GM23338 (cell line): ENCODE results near the gene R3HDM4.

Source experiments
- EZH2 ChIP-seq: fragments of 200-600 bp; sonication (generic); IDR thresholded peaks from one replicate; pipeline ENCODE4 v1.8.0; 2017; ENCODE audit warnings: antibody characterized with exemption, mild to moderate bottlenecking, low read depth; ENCODE audit not compliant: unreplicated experiment
- EZH2phosphoT487 ChIP-seq: fragments of 200-600 bp; sonication (generic); IDR thresholded peaks from one replicate; pipeline ENCODE4 v1.8.1; 2018; ENCODE audit warnings: antibody characterized with exemption; ENCODE audit not compliant: unreplicated experiment
- NANOG ChIP-seq: IDR thresholded peaks from 2 replicates; pipeline ENCODE4 v1.6.1; 2016; ENCODE audit warnings: antibody characterized with exemption, borderline replicate concordance
- POLR2AphosphoS5 ChIP-seq: IDR thresholded peaks from 2 replicates; pipeline ENCODE4 v1.6.1; 2016; ENCODE audit warnings: antibody characterized with exemption, low read depth
- STAT1 ChIP-seq: IDR thresholded peaks from one replicate; pipeline ENCODE4 v1.6.1; 2016; ENCODE audit warnings: antibody characterized with exemption; ENCODE audit not compliant: unreplicated experiment
- TF ChIP-seq, protein P1 (sequence below), 2 experiments: fragments of 200-600 bp in 1 of 2; sonication (generic) in 1 of 2; conservative IDR thresholded peaks; 2 replicates each; pipeline versions ENCODE4 v1.5.1 to v1.6.1; 2016 to 2017; ENCODE audit warnings: antibody characterized with exemption in 2 of 2, low read depth in 2 of 2, mild to moderate bottlenecking in 2 of 2, moderate library complexity in 1 of 2
- TF ChIP-seq, protein P2 (sequence below): IDR thresholded peaks from one replicate; pipeline ENCODE4 v1.6.1; 2018; ENCODE audit warnings: antibody characterized with exemption; ENCODE audit not compliant: unreplicated experiment

GRCh38 chr19:867855-868457, 45.1 kb downstream of the R3HDM4 start:
- TF ChIP-seq, protein P1, sequence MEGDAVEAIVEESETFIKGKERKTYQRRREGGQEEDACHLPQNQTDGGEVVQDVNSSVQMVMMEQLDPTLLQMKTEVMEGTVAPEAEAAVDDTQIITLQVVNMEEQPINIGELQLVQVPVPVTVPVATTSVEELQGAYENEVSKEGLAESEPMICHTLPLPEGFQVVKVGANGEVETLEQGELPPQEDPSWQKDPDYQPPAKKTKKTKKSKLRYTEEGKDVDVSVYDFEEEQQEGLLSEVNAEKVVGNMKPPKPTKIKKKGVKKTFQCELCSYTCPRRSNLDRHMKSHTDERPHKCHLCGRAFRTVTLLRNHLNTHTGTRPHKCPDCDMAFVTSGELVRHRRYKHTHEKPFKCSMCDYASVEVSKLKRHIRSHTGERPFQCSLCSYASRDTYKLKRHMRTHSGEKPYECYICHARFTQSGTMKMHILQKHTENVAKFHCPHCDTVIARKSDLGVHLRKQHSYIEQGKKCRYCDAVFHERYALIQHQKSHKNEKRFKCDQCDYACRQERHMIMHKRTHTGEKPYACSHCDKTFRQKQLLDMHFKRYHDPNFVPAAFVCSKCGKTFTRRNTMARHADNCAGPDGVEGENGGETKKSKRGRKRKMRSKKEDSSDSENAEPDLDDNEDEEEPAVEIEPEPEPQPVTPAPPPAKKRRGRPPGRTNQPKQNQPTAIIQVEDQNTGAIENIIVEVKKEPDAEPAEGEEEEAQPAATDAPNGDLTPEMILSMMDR (conservative IDR thresholded peaks at IDR 0.05; ENCODE audit: low read depth in 2 of 2) = no peak
- TF ChIP-seq EZH2 (no peak), EZH2phosphoT487 (no peak), NANOG (no peak), POLR2AphosphoS5 (no peak), STAT1 (no peak)
- TF ChIP-seq, protein P2, sequence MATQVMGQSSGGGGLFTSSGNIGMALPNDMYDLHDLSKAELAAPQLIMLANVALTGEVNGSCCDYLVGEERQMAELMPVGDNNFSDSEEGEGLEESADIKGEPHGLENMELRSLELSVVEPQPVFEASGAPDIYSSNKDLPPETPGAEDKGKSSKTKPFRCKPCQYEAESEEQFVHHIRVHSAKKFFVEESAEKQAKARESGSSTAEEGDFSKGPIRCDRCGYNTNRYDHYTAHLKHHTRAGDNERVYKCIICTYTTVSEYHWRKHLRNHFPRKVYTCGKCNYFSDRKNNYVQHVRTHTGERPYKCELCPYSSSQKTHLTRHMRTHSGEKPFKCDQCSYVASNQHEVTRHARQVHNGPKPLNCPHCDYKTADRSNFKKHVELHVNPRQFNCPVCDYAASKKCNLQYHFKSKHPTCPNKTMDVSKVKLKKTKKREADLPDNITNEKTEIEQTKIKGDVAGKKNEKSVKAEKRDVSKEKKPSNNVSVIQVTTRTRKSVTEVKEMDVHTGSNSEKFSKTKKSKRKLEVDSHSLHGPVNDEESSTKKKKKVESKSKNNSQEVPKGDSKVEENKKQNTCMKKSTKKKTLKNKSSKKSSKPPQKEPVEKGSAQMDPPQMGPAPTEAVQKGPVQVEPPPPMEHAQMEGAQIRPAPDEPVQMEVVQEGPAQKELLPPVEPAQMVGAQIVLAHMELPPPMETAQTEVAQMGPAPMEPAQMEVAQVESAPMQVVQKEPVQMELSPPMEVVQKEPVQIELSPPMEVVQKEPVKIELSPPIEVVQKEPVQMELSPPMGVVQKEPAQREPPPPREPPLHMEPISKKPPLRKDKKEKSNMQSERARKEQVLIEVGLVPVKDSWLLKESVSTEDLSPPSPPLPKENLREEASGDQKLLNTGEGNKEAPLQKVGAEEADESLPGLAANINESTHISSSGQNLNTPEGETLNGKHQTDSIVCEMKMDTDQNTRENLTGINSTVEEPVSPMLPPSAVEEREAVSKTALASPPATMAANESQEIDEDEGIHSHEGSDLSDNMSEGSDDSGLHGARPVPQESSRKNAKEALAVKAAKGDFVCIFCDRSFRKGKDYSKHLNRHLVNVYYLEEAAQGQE = no peak
